ENCODE results near the gene RNF213.
"Not testable (repeated sequence)": the region's sequence is repeated elsewhere in the genome, so short reads cannot be mapped to it uniquely, and the experiment has no call there.

Gene RNF213

DNA sequence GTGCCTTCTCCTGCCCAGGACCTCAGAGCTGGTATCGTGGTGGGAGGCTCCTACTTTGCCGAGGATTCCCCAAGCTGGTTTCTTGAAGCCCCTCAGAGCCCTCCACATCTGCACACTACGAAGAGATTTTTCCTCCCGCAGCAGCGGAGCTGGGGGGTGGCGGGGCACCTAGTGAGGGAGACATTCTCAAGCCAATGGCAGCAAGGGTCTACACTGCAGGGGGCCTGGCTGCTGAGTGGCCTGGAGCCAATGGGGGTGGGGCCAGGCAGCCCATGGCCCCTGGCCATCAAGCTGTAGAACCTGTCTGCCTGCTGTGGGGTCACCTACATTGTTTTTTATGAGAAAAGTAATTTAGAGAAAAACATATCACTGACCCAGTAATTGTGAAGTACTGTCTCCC is 35.4 kb upstream of the RNF213 start:
- DNase-seq, result no peak

DNA sequence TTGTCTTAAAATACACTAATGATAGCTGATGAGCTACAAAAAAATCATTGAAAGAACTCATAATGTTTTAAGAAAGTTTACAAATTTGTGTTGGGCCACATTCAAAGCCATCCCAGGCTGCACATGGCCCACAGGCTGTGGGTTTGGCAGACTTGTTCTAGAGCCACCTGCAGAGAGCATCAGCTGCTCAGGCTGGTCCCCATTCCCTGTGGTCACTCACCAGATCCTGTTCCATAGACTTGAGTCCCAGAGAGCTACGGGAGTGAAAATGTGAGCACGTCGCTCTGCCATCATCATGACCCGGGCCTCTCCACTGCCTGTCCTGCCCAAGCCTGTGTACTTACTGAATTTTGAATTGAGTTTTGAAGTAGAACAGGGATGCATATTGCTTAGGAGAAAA is 33.5 kb upstream of the RNF213 start:
- no peak for DNase-seq

DNA sequence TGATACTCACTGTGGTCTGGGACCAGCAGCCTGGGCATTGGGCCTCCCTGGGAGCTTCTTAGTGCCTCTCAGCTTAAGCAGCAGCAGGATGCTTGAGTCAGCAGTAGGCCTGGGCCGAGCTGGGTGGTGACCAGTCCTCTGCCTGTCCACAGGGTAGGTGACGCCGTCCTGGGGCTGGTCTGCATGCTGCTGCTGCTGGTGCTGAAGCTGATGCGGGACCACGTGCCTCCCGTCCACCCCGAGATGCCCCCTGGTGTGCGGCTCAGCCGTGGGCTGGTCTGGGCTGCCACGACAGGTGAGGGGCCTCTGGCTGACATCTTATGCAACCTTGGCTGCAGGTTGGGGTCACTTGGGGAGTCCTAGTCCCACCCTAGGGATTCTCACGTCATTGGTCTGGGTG is 33.0 kb upstream of the RNF213 start:
- no peak for DNase-seq

DNA sequence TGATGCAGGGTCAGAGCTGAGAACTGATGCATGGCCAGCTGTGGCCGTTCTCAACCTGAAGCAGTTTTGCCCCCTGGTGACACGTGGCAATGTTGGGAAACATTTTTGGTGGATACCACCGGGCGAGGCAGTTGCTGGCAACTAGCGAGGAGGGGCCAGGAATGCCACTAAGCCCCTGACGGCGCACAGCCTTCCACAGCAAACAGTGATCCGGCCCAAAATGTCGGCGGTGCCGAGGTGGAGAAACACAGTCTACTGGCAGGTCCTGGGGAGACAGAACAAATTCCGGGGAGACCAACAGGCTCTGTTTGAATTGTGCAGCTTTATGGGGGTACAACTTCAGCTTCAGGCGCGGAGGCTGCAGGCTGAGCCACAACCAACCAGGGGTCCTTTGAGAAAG is 32.2 kb upstream of the RNF213 start:
- no peak for DNase-seq

DNA sequence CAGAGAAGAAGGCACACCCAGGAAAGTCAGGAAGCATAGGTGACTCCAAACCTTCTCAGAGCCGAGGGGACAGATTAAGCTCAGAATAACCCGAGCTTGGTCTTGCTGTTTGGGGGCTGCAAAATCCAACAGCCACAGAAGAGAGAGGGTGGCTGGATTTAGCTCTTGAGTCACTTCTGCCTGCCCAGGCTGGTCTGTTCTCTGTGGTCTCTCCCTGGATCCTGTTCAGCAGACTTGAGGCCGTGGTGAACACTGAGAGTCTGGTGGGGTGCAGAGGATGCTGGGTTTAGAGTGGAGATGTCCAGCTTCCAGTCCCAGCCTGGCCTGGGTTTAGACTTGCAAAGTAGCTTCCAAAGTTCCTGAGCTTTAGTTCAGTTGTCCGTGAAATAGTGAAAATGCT is 31.6 kb upstream of the RNF213 start:
- no peak for DNase-seq

DNA sequence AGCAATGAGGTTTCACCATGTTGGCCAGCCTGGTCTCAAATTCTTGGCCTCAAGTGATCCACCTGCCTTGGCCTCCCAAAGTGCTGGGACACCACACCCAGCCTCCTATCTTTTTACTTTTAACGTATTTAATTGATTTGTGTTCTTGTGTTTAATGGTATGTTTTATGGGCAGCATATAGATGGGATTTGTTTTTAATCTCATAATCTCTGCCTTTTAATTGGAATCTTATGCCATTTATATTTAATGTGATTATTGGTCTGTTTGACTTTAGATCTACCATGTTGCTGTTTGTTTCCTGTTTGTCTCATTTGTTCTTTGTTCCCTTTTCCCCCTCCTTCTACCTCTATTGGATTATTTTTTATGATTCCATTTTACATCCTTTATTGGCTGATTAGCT is 28.2 kb upstream of the RNF213 start:
- no peak for DNase-seq

DNA sequence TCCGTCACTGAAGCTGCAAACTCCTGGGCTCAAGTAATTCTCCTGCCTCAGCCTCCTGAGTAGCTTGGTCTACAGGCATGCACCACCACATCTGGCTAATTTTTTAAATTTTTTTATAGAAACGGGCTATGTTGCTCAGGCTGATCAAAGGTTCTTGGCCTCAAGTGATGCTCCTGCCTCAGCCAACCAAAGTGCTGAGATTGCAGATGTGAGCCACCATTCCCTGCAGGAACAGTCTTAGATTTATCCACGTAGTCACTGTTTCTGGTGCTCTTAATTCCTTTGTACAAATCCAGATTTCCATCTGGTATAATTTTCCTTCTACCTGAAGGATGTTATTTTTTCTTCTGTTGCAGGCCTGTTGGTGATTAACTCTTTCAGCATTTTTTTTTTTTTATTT is 27.4 kb upstream of the RNF213 start:
- DNase-seq, result no peak

DNA sequence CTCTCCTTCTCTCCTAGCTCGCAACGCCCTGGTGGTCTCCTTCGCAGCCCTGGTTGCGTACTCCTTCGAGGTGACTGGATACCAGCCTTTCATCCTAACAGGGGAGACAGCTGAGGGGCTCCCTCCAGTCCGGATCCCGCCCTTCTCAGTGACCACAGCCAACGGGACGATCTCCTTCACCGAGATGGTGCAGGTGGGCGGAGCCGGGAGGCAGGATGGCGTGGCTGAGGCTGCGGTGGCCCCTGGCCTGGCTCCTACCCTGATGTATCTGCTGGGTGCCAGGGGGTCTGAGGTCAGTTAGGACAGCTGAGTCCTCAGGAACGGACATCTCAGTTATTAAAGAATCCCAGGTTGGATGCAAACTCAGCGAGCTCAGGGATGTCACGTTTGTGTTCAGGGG is 23.7 kb upstream of the RNF213 start:
- no peak for DNase-seq

DNA sequence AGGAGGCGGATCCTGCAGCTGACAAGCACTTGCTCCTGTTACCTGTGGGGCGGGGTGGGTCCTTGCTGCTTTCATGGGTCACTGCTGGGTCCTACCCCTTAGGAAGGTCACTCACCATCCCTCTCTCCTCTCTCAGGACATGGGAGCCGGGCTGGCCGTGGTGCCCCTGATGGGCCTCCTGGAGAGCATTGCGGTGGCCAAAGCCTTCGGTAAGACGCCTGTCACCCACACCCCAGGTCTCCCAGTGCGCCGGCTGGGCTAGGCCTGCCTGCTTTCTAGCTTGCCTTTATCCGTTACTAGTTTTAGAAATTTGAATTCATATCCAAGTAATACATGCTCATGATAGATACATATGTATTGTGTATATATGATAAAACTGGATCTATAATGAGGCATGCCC is 23.3 kb upstream of the RNF213 start:
- DNase-seq, result no peak

DNA sequence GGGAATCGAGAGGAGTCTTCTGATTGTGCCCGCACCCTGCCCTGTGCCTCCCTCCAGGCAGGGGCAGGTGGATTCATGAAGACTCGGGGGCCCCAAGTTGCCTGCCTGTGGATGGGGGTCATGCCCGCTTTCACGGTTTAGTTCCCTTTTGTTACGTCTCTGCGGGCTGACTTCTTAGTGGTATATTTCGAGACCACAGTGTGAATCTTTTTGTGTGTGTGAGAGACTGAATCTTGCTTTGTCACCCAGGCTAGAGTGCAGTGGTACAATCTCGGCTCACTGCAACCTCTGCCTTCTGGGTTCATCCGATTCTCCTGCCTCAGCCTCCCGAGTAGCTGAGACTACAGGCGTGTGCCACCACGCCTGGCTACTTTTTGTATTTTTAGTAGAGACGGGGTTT is 18.1 kb upstream of the RNF213 start:
- DNase-seq, result no peak

DNA sequence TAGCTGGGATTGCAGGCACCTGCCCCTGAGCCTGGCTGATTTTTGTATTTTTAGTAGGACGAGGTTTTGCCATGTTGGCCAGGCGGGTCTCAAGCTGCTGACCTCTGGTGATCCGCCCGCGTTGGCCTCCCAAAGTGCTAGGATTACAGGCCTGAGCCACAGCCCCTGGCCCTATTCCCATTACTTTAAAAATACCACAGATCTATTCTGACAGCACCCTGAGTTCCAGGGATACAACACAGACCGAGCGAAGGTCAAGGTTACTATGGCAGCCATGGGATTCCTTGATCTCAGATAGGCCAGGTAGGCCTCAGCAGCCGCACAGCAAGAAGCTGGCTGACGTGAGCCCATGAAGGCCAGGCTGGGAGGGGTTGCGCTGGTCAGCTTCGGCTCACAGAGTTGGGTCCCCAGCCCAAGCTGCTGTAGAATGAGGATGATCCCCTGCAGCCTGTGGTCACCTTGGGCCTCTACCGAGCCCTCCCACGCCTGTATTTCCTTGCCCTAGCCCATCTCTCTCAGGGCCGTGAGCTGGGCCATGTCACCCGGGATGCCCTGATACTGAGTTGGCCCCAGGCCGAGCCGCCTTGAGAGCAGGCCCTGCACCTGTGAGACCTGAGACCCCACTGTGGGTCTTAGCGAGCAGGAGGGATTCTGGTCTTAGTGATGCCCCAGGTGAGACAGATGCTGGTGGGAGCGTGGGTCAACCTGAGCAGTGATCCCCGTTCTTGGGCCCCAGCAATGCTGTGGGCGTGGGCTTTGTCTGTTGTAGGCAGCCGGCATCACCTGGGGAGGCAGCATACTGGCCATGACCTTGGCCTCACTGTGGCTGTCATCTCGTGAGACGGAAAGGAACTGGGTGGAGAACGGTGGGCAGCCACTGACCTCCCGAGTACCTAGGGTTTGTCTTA is 16.9 kb upstream of the RNF213 start:
- no peak for DNase-seq

DNA sequence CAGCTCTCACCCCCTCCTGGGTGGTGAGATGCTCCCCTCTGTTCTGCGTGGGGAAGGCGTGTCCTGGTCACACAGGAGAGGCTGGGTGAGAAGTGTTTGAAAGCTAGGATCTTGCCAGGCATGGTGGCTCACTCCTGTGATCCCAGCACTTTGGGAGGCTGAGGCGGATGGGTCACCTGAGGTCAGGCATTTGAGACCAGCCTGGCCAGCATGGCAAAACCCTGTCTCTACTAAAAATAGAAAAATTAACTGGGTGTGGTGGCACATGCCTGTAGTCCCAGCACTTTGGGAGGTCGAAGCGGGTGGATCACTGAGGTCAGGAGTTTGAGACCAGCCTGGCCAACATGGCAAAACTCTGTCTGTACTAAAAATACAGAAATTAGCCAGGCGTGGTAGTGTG is 16.2 kb upstream of the RNF213 start:
- DNase-seq, result not testable (repeated sequence)

DNA sequence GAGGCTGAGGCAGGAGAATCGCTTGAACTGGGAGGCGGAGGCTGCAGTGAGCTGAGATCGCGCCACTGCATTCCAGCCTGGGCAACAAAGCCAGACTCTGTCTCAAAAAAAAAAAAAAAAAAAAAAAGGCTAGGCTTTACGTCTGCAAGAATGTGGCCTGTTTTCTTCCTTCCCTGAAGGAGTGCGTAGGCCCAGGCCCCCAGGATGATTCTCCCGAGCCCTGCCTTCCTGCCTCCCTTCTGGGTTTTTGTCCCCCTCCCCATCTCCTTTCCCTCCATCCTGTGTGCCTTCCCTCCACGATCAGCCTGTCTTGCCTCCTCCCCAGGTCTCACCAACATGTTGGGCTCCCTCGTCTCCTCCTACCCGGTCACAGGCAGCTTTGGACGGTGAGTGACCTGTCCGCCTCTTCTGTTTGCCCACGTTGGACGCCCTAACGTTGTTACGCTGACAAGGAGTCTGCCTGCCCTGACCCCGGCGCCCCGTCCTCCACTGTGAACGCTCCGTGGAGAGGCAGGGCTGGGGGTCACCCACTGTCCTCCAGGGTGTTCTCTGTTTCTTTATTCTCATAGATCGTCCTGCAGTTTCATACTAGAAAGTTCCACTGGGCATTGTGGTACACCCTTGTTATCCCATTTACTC is 15.7 kb upstream of the RNF213 start:
- DNase-seq, result no peak

DNA sequence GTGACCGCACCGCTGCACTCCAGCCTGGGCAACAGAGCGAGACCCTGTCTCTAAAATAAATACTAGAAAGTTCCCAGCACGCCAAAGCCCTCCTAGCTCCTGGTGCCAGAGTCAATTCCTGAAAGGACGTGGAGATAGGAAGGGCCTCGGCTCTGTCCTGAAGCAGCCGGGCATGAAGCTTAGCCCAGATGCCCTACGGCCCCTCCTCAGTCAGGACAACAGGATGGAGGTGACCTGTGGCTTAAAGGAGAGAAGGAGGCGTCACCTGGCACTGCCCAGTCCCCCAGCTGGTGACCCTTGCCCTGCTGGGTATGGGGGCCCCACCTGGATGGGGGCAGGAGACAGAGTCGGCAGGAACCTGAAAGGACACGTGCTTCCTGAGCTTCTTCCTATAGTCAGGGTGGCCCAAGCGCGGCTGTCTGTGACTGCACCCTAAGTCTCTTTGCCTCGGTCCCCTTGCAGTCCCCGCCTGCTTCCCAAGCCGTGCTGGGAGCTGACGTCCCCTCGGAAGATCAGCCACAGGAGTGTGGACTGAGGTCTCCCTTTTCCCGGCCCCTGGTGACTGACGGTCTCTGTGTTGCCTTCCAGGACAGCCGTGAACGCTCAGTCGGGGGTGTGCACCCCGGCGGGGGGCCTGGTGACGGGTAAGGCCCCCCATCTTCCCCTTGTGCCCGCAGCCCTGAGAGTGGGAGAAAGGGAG is 14.9 kb upstream of the RNF213 start:
- no peak for DNase-seq

DNA sequence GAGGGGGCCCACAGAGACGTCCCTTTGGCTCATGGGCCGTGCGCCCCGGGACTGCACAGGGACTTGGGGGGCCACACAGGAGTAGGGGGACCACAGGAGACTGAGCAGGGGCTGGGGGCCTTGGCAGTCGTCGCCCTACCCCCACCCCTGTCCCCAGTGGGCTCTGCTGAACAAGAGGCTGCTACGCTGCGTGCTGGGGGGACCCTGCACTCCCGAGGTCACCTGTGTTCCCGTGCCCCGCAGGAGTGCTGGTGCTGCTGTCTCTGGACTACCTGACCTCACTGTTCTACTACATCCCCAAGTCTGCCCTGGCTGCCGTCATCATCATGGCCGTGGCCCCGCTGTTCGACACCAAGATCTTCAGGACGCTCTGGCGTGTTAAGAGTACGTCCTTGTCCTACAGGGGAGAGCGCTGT is 14.4 kb upstream of the RNF213 start:
- DNase-seq, result no peak

DNA sequence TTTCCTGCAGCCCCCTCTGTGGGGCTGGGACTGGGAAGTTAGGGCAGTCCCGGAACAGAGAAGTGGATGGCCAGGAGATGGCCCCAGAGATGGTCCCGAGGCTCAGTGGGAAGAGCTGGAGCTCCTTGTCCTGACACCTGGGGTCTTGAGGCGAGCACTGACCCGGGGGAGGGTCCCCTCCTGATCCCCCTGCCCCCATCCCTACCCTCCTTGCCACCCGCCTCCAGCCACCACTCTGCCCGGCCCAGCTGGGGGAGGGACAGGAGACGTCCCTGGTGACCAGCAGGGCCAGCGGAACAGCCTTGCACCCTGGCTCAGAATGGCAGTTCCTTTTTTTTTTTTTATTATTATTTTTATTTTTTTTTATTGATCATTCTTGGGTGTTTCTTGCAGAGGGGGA is 13.9 kb upstream of the RNF213 start:
- DNase-seq, result no peak

DNA sequence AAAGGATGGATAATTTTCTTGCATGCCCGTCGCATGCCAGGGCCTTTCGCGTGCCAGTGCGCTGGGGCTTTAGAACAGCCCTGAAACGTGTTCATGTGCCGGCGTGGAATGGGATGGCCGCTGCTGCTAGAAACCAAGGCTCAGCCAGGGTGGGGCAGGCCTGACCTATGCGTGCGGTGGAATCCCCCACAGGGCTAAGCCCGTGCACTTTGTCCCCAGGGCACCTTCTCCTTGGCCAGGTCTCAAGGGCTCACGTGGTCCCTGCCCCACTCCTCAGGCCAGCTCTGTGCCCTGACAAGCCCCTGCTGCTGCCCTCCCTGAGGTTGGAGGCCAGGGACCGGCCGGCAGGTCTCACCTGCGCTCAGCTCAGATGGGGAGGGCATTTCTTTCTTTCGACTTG is 13.1 kb upstream of the RNF213 start:
- no peak for DNase-seq

DNA sequence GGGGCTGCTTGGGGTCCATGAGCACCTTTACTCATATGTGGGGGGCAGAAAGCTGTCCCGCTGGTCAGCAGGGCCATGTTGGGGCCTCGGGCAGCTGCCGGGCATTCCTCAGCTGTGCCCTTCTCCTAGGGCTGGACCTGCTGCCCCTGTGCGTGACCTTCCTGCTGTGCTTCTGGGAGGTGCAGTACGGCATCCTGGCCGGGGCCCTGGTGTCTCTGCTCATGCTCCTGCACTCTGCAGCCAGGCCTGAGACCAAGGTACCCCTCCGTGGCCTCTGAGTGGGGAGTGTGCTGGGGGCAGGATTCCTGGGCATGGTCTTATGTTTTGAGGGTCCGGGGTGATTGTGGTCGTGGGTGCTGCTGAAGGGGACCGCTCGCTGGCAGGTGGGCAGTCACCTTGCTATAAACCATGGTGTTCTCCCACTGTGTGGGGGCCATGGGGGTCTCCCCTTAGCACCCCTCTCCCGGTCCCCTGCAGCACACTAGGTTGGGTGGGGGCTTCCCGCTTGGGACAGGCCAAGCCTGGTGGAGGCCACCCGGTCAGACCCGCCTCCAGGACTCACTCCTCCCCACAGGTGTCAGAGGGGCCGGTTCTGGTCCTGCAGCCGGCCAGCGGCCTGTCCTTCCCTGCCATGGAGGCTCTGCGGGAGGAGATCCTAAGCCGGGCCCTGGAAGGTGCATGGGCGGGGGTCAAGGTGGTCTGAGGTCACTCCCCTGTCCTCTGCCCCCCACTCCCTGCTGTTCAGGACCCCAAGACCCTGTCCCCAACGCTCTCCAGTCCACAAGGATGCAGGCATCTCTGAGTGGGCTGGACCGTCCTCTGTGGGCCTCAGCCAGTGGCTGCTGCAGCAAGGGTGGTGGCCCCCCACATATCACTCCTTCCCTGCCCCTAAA is 12.4 kb upstream of the RNF213 start:
- no peak for DNase-seq

DNA sequence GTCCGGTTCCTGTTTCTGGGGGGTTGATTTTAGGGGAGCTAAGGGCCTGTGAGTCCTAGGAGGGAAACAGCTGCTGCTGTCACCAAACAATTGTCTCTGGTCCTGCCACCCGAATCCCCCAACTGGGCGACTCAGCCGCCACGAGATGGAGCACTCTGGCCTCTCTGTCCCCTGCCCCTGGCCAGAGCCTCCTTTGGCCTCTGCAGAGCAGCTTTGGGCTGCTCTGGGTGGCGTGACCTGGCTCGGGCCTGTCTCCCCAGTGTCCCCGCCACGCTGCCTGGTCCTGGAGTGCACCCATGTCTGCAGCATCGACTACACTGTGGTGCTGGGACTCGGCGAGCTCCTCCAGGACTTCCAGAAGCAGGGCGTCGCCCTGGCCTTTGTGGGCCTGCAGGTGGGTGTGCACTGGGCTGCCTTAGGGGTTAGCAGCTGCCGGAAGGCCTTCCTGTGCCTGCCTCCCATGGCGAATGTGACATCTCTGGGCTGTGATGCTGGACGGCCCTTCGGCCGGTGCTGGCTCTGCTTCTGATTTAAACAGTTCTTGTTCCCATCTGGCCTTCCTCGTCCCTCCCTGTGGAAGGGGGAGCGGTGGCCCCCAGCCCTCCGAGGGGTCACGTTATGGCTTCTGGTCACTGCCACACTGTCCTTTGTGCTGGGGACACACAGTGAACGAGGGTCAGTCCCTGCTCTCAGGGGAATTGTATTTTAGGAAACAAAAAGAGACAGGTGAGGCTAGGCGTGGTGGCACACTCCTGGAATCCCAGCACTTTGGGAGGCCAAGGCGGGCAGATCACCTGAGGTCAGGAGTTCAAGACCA is 11.6 kb upstream of the RNF213 start:
- no peak for DNase-seq

DNA sequence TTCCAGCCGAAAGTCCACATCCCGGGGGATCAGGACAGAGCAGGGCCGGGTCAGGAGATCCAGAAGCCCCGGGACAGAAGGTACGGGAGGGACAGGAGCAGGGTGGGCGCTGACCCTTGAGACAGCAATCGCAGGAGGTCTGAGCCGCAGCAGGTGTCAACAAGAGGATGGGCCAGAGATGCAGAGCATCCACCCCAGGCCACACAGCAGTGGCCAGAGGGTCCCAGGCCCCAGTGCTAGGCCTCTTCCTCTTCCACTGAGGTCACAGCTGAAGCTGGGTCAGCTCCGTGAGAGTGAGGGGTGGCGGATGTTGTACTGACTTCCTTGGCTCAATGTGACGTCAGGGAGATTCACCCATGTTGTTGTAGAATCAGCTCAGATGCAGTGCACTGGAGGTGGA is 8.7 kb upstream of the RNF213 start:
- no peak for DNase-seq

DNA sequence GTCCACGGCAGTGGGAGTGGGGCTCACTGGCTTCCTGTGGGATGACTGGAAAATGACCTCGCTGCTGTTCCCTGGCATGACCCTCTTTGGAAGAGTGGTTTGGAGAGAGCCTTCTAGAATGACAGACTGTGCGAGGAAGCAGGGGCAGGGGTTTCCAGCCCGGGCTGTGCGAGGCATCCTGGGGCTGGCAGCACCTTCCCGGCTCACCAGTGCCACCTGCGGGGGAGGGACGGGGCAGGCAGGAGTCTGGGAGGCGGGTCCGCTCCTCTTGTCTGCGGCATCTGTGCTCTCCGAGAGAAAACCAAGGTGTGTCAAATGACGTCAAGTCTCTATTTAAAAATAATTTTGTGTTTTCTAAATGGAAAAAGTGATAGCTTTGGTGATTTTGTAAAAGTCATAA is 7.8 kb upstream of the RNF213 start:
- no peak for DNase-seq
